Activated CD4-positive, alpha-beta T cell treated with anti-CD3 and anti-CD28 coated beads, Interleukin-10, Interleukin-2, amounts not matched to agents 100 ng/mL and 50 ng/mL, durations not matched to agents 16 hours and 8 hours (primary cell): ENCODE results near the gene NKG7.
"Not testable (repeated sequence)": the region's sequence is repeated elsewhere in the genome, so short reads cannot be mapped to it uniquely, and the experiment has no call there.

ENCODE experiments used
- DNase-seq: peaks from one replicate; pipeline ENCODE4 v3.0.0-alpha.2; 2020

NKG7 gene

GRCh38 chr19:51372649-51373504 lies at the start of gene NKG7:
Gene NKG7 (minus strand): TSS chr19:51372654. CDS start chr19:51372535, 119 bp downstream.
- peak; percentile 96 for DNase-seq

GRCh38 chr19:51422053-51422448 lies 49.6 kb upstream of the NKG7 start:
- peak; percentile 89 for DNase-seq

GRCh38 chr19:51421229-51422052 lies 49.0 kb upstream of the NKG7 start:
- DNase-seq: no peak

GRCh38 chr19:51420511-51420910 lies 48.1 kb upstream of the NKG7 start:
- DNase-seq: not testable (repeated sequence)

- no peak for DNase-seq
Measured at GRCh38 chr19:51418707-51419106, 46.3 kb upstream of the NKG7 start.

- DNase-seq: no peak
Measured at GRCh38 chr19:51417810-51418157, 45.3 kb upstream of the NKG7 start.

- peak; percentile 53 for DNase-seq
Measured at GRCh38 chr19:51417107-51417809, 44.8 kb upstream of the NKG7 start, which contains the start of gene SIGLEC10. Gene SIGLEC10 (minus strand): TSS chr19:51417642. CDS start chr19:51417581, 61 bp downstream.

- DNase-seq: not testable (repeated sequence)
Measured at GRCh38 chr19:51416422-51416821, 44.0 kb upstream of the NKG7 start.

GRCh38 chr19:51415187-51415586 lies 42.7 kb upstream of the NKG7 start:
- no peak for DNase-seq

- no peak for DNase-seq
Measured at GRCh38 chr19:51410950-51411748, 38.7 kb upstream of the NKG7 start.

GRCh38 chr19:51407511-51408131 lies 35.2 kb upstream of the NKG7 start:
- peak; percentile 44 for DNase-seq

GRCh38 chr19:51402117-51402516 lies 29.7 kb upstream of the NKG7 start:
- no peak for DNase-seq

GRCh38 chr19:51399936-51400335 lies 27.5 kb upstream of the NKG7 start:
- DNase-seq: not testable (repeated sequence)

- no peak for DNase-seq
Measured at GRCh38 chr19:51399231-51399630, 26.8 kb upstream of the NKG7 start.

GRCh38 chr19:51398096-51398704 lies 25.7 kb upstream of the NKG7 start:
- peak; percentile 55 for DNase-seq

GRCh38 chr19:51397453-51397852 lies 25.0 kb upstream of the NKG7 start:
- not testable (repeated sequence) for DNase-seq

GRCh38 chr19:51396175-51396574 lies 23.7 kb upstream of the NKG7 start:
- DNase-seq: no peak

- DNase-seq: peak; percentile 99
Measured at GRCh38 chr19:51394050-51394836, 21.8 kb upstream of the NKG7 start.

GRCh38 chr19:51392701-51393100 lies 20.2 kb upstream of the NKG7 start:
- DNase-seq: no peak

- DNase-seq: no peak
Measured at GRCh38 chr19:51391073-51391611, 18.7 kb upstream of the NKG7 start.
